GM21529 (cell line): ENCODE measurements around the gene PSD4.

Experiments used
- ATAC-seq: cut with Tn5 transposase; IDR thresholded peaks from one replicate; pipeline ENCODE4 v1.9.1; 2021; ENCODE audit not compliant: unreplicated experiment

Gene PSD4

DNA sequence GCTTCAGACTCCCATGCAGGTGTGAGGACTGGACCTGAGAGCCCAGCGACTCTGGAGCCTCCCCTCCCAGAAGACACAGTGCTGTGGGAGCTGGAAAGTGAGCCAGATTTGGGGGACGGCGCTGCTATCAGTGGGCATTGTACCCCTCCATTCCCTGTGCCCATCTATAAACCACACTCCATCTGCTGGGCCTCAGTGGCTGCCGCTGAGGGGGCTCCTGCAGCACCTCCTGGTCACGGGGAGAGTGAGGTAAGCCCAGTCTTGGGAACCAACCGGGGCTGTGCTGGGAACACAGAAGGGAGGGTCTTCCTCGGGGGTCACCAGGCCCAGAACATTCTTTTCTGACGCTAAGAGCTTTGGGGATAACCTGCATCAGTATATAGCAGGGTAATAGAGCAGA lies 9.5 kb downstream of the PSD4 start:
- ATAC-seq = no peak

DNA sequence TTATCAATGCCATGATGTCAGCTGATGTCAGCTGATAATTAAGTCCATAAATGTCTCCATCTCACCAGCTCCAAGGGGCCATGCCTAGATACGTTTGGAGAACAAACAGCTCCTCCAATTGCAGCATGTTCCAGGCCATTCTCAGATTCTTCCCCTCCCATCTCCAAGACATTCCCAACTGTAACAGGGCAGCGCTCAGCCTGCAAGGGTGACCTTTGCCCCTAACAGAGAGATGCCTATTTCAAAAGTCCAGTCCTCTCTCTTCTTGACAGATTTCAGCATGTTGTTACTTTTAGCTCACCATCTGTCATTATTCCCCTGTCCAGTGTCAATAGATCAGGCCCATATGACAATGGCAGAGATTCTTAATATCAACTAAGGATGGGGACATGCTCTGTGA lies 9.9 kb downstream of the PSD4 start:
- ATAC-seq = no peak

DNA sequence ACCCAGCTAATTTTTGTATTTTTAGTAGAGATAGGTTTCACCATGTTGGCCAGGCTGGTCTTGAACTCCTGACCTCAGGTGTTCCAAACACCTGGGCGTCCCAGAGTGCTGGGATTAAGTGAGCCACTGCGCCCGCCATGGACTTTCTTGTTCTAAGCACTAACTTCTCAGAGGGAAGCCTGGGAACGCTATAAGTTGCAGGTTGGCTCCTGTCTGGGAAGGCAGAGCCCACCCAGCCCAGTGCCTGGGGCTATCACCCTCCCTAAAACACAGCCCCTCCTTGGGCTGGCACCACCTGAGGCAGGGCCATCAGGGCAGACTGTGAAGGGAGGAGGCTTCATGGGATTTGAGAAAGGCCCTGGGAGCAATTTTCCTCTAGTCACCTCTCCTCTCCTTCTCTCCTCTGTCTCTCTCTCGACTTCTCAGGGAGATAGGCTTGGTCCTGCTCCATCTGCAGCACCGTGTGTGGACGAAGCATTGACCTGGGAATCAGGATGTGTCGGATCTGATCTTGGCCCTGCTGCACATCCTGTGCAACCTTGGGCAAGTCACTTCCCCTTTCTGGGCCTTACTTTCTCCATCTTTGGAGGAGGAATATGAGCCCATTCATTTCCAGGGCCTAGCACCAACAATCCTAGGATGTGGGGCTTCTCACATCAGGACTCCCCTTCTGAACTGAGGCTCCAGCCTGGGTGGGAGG lies 10.9 kb downstream of the PSD4 start:
- ATAC-seq = no peak

DNA sequence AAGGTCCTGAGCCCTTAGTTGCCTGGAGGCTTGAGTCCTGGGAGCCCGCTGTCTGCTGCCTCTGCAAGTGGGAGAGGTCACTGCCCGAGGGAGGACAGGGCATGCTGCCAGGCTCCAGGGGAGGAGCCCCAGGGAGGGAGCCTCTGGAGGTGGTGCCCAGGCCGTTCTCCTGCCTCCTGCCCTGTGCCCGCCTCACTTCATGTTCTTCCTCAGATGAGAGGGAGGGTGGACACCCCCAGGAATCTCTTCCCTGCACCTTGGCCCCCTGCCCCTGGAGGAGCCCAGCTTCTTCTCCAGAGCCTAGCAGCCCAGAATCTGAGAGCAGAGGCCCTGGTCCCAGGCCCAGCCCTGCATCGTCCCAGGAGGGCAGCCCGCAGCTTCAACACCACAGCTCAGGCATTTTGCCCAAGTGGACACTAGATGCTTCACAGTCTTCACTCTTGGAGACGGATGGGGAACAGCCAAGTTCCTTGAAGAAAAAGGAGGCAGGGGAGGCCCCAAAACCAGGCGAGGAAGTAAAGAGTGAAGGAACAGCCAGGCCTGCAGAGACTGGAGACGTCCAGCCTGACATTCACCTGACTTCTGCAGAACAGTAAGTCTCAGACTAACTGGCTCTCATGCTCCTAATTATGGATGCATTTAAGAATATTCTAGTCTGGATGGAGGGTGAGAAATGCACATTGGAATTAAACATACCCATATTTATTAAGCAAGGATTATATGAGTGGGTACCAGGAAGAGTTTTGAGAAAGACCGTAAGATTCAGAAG lies 12.1 kb downstream of the PSD4 start:
- ATAC-seq = no peak

DNA sequence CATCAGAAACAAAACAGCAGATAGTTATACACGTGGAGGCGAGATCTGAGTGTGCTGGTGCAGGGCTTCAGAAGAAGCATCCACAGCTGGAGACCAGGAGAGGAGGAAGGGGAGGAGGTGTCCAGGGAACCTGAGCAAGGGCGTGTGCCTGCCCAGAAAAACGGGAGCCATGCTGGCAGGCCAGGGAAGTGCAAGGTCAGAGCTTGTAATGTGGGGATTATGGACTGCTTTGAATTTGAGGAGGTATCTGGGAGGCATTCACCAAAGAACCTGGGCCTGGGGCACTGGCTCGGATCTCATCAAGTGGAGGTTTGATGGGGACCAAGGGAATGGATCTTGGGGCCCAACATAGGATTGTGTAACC lies 12.6 kb downstream of the PSD4 start:
- ATAC-seq = no peak

DNA sequence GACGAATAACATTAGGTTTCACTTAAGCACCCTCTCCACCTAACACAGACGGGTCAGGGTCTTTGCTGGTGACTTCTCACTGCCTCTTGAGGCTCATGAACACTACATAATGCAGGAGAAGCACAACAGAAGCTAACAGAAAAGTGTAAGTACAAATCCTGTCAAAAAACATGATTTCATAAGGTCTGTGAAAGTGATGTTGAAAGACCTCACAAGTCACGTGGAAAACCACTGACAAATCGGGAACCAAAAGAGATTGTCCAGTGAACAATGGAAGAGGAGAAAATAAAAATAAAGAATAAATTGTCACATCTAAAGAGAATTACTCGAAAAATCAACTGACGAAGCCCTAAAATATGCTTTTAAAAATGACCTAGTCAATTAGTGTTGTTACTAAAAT lies 14.0 kb downstream of the PSD4 start:
- no peak for ATAC-seq

DNA sequence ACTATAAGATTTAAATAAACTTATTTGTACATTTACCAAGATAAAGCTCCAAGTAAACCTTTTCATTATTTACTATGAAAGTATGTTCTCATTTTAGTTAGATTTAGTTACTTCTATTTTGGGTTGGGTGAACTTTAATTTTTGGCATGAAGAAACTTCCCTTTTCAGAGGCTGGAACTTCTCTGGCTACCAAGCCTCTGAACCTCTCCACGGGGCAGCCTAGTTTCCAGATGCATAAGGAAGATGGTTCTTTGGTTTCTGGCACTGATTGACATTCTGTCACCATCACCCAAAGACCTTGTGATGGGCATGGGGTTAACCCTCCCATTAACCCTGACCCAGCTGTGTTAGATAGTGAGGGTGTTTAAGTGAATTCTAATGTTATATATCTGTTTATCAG lies 17.1 kb downstream of the PSD4 start:
- ATAC-seq = no peak

DNA sequence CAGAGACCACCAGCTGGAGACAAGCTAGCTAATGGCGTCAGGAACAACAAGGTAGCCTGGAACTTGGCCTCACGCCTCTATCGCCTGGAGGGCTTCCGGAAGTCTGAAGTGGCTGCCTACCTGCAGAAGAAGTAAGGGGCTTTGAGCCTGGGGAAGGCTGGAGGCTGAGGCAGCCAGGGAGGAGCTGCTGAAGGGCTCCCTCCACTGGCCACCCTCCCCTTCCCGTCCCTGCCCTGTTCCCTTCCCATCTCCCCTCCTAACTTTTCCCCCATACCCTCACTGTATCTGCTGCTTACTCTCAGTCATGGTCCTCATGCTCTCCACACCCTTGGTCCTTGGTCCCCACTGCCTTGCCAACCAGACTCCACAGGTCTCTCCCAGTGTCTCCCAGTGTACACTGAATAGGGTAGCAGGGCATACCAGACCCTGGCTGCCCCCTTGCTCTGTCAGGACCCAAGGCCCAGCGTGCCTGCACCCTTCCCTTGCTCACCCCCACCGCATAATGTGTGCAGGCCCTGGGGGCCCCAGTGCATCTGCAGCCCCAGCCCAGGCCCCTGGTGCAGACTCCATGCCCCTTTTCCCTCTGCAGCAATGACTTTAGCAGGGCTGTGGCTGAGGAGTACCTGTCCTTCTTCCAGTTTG lies 18.8 kb downstream of the PSD4 start:
- no peak for ATAC-seq

DNA sequence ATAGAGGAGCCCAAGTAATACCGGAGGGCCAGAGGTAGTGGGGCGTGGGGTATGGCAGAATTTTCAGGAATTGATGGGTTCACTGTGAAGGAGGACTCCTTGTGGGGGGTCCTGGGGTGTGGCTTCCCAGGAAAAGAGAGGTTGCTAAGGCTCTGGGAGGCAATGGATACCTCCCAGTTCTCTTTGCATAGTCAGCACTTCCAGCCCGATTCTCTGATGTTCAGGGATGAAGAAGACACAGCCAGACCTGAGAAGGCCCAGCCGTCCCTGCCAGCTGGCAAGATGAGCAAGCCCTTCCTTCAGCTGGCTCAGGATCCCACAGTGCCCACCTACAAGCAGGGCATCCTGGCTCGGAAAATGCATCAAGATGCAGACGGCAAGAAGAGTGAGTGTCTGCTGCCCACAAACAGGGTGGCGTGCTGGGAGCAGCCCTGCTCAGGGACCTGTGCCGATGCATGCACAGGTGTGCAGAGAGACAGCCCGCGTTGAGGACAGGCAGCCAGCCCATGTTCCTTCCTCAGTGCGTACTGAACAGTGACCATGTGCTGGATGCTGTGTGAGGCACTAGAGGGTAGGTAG lies 22.2 kb downstream of the PSD4 start:
- no peak for ATAC-seq

DNA sequence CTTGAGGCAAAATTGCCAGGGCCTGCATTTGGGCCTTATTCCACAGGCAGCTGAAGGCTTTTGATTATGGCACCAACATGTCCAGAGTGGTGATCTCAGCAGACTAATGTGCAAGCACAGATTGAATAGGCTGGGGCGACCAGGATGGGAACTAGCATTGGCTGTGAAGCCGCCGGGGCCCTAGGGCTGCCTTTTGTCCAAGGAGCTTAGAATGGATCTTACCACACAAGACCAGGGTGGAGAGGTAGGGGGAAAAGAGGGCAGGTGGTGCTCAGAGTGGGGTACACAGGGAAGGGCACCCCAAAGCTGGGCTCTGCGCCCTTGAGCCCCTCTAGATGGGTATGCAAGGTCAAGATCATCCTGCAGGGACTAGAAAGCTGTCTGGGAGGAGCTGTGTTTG lies 23.1 kb downstream of the PSD4 start:
- no peak for ATAC-seq

DNA sequence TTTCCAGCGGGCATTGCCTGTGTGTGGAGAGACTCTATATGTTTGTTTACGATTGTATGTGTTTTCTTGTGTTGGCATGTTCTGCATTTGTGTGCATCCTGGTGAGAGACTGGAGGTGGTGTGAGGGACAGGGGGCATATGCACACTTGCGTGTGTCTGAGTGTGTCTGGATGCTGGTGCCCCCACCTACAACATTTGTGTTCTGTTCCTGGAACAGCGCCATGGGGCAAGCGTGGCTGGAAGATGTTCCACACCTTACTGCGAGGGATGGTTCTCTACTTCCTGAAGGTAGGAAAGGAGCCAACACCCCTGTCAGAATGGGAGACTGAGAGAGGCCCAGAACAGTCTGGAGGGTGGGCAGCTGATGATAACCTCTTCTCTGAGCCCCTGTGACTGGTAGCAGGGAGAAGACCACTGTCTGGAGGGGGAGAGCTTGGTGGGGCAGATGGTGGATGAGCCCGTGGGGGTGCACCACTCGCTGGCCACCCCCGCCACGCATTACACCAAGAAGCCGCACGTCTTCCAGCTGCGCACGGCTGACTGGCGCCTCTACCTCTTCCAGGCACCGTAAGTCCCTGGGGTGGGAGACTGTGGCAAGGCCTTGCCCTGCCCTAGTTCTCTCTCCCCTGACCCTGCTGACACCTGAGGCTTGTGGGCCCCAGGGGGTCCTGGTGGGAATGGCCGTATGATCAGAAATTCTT lies 23.7 kb downstream of the PSD4 start:
- ATAC-seq = no peak

DNA sequence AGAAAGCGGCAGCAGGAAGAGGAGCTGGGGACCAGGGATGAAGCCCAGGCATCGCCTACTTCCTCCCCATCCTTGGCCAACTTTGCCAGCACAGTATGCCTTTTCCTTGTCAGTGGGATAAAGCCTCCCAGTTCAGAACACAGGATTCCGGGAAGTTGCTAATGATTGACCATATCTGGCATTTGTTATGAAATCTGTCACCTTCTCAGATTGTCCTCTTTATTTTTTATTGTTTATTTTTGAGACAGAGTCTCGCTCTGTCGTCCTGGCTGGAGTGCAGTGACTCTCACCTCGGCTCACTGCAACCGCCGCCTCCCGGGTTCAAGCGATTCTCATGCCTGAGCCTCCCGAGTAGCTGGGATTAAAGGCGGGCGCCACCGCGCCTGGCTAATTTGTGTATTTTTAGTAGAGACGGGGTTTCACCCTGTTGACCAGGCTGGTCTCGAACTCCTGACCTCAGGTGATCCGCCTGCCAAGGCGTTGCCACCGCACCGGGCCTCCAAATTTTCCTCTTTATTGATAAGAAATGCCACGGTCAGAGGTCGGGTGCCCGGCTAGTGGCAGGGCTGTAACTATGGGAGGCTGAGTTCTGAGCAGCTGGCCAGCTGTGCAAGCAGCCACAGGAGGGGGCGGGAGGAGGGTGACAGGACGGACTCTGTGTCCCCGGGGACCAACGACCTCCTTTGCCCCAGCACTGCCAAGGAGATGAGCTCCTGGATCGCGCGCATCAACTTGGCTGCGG lies 24.4 kb downstream of the PSD4 start:
- no peak for ATAC-seq

DNA sequence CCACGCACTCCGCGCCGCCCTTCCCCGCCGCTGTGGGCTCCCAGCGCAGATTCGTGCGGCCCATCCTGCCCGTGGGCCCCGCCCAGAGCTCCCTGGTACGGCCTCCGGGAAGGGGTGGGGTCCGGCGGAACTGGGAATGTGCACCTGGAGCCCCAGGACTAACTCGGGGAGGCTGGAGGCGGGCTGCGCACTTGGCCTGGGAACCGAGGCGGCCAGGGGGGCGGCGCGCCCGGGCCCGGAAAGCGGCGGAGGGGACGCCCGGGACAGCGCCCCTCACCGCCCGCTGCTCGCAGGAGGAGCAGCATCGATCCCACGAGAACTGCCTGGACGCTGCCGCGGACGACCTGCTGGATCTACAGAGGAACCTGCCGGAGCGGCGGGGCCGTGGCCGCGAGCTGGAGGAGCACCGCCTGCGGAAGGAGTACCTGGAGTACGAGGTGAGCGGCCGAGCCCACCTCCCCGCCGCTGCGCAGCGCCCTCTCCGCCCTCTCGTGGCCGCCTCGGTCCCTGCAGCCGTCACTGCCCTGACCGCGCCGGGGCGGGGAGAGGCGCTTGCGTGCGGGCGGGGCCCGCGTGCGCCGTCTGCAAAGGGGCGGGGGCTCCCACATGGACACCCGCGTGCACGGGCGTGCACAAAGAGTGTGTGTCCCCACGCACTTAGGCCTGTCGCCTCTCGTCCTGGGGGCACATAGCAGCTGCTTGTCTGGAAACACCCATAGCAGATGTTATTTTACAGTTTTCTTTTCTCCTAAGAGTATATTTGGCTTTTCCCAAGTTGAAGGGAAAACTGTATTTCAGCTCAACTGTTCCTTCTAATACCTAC lies 25.2 kb downstream of the PSD4 start:
- ATAC-seq = peak; percentile 73

DNA sequence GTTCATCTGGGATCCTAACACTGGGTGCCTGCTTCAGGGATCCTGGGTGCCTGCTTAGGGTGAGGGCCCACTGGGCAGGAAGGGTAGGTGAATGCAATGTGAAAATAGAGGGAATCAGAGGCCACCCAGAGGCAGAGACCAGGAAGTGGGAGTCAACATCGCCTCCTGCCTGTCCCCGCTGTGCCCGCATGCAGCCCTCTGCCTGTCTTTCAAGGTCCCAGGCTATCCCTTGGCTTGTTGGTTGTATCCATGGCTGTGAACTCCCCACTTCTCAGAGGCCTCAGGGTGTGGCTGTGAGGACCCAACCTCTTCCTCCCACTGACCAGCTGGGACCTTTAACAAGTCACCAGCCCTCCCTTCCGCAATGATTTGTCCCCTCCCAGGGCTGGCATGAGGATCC lies 26.5 kb downstream of the PSD4 start:
- ATAC-seq = no peak

DNA sequence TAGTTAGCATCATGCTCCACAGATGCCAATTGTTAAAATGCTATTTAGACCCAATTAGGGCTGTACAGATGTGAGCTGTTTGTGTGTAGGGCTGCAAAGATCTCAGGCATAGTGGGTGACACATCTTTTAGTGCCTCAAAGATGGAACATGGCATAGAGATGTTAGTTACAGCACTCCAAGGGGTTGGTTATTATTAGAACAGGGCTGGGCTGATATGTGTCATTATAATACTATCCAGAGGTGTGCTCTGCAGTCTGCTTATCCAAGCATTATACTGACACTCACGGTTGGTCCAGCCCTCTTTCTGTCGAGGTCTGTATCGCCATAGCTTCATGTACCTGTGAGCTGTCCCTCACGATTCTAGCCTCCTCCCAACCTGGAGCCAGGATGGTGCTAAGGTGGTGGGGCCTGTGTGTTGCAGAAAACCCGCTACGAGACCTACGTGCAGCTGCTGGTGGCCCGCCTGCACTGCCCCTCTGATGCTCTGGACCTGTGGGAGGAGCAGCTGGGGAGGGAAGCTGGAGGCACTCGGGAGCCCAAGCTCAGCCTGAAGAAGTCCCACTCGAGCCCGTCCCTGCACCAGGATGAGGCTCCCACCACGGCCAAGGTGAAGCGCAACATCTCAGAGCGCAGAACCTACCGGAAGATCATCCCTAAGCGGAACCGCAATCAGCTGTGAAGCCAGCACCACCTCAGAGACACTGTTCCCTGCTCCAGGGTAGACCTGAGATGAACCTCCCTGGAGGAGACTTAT lies 27.1 kb downstream of the PSD4 start:
- no peak for ATAC-seq

DNA sequence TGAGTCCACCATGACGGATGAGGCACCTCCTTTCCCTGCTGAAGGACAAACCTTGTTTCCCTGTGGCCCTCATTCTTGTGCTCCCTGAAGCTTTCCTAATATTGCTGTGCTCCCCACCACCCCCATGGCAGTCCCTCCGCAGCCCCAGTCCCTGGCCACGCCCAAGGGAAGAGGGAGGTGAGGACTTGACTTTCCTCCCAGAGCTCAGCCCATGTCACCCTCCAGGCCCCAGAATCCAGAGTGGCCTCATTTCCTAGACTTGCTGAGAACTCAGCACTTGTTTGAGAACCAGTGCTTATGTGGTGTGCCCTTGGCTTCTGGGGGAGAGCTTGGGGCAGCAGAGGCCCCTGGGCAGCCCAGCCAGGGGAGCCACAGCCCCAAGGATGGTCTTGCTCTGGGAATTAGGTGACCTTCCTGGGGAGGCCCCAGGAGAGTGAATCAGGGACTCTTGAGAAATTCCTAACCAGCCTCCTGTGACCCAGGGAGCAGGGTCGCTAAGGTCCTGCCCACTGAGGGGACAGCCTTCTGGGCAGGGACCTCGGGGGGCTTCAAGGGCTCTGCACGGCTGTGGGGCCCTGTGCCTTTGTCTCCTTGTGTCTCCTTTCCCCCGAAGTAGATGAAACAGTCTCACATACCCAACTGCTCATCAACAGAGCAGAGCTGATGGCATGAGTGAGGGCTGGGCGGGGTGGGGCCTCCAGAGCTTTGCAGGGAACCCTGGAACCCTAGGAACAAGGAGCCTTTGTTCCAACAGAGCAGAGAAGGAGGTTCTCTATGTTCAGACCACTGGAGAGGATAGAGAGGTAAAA lies 27.9 kb downstream of the PSD4 start:
- no peak for ATAC-seq

DNA sequence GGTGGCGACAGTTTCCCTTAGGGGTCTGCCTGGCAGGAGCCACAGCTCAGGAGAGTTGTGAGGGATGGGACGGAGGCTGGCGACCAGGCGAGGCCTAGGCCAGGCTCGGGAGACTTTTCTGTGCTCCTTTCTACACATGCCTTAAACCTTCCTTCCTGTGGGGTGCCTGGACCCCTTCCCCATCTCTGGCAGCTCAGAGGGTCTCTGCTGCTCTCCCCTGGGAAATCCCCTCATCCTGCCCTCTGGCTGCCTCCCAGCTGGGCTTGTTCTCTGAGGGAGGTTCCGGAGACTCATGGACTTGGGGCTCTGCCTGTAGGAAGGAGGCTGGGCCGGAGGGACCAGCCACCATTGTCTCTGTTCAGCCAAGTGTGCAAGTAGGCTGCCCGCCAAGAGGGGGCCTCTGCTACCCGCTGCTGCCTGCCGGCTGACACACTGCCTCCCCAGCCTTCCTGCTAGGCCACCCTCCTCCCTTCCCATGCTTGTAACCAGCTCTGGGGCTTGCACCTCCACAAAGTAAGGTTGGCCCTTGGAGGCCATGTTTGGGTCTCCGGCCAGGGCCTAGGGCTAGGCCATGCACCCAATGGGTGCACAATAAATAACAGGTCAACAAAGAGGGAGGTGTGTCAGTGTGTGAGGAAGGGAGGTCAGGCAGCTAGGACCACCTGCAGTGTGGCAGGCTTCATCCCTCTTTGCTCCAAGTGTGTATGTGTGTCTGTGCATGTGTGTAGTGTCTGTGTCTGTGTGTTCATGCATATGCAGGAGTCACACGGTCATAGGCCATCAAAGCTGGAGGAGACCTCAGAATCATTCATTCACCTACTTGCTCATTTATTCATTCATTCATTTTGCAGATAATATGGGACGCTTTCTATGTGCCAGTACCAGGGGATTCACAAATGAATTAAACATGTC lies 28.8 kb downstream of the PSD4 start:
- ATAC-seq = no peak
